Measurements from ENCODE around the gene ASTN1.

The ASTN1 gene

GRCh38 chr1:176939993-176940392 is 224.5 kb downstream of the ASTN1 start:
- Histone ChIP-seq H3K4me1 (ENCODE audit: insufficient read depth, low read length) (no peaks in the 10 kb centered on the region), H3K27me3 (ENCODE audit: control insufficient read depth in 1 of 2, insufficient read depth in 2 of 2, low read length in 2 of 2) (no peaks in the 10 kb centered on the region), H3K27ac (ENCODE audit: low read depth, low read length) (no peak overlapping the region), H3K9me3 (ENCODE audit: low read length) (no peaks in the 10 kb centered on the region), H3K36me3 (ENCODE audit: insufficient read depth, low read length) (no peaks in the 10 kb centered on the region), H3K9ac (ENCODE audit: low read length) (no peak overlapping the region), H3K4me3 (ENCODE audit: low read depth in 1 of 2, low read length in 2 of 2) (no peak overlapping the region)

- Histone ChIP-seq H3K9ac (ENCODE audit: low read length) (no peak overlapping the region), H3K4me1 (ENCODE audit: insufficient read depth, low read length) (no peaks in the 10 kb centered on the region), H3K36me3 (ENCODE audit: insufficient read depth, low read length) (no peaks in the 10 kb centered on the region), H3K9me3 (ENCODE audit: low read length) (no peaks in the 10 kb centered on the region), H3K27ac (ENCODE audit: low read depth, low read length) (no peak overlapping the region), H3K27me3 (ENCODE audit: control insufficient read depth in 1 of 2, insufficient read depth in 2 of 2, low read length in 2 of 2) (no peaks in the 10 kb centered on the region), H3K4me3 (ENCODE audit: low read depth in 1 of 2, low read length in 2 of 2) (no peak overlapping the region)
Observed at GRCh38 chr1:176938375-176938774, 226.1 kb downstream of the ASTN1 start.

GRCh38 chr1:176934370-176934769 is 230.1 kb downstream of the ASTN1 start:
- Histone ChIP-seq H3K9ac (ENCODE audit: low read length) (no peak overlapping the region), H3K9me3 (ENCODE audit: low read length) (no peaks in the 10 kb centered on the region), H3K27me3 (ENCODE audit: control insufficient read depth in 1 of 2, insufficient read depth in 2 of 2, low read length in 2 of 2) (no peaks in the 10 kb centered on the region), H3K36me3 (ENCODE audit: insufficient read depth, low read length) (no peaks in the 10 kb centered on the region), H3K27ac (ENCODE audit: low read depth, low read length) (no peak overlapping the region), H3K4me3 (ENCODE audit: low read depth in 1 of 2, low read length in 2 of 2) (no peak overlapping the region), H3K4me1 (ENCODE audit: insufficient read depth, low read length) (no peaks in the 10 kb centered on the region)

DNA sequence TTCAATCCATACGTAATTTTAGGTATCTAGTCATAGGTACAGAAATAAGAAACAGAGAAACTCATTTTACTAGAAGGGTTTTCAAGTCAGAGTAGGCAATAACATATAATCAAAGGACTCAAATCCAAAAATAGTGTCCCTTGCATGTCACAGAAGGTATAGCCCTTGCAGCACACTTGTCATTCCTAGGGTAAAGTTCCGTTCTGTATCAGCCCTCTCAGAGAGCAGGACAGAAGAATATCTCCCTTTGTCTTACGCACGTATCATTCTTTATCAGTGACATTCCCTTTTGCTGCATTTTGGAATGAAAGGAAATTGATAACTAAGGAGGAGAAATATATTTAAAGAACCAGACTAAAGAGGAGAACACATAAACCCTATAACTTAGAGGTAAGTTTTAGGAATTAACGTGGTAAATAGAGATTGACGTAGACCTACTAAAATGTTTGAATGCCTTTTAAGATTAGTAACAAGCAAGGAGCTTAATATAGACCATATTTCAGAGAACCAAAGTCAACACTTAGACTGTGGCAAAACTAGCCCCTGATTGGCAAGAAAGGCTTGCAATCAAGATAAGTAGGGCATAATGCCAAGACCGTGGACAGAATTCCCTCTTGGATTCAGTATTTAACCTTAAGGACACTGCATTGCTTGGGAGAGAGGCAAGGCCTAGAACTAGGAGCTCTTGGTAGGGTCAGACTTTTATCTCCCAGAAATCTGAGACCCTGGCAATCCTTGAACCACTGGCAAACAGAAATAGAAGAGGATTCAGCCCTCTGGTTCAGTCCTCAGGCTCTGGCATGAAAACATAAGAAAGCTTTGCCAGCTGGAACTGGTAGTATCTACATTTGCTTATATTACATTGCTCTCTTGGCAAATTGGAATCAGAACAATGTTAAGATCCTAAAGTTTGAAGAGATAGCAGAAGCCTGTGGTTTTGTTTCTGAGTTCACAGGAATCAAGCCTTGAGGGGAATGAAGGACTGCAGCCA is 232.1 kb downstream of the ASTN1 start:
- no peaks in the 10 kb centered on the region for H3K4me1 ChIP-seq (ENCODE audit: insufficient read depth, low read length)
- H3K9ac ChIP-seq (ENCODE audit: low read length) = no peak overlapping the region
- no peaks in the 10 kb centered on the region for H3K9me3 ChIP-seq (ENCODE audit: low read length)
- no peaks in the 10 kb centered on the region for H3K27me3 ChIP-seq (ENCODE audit: control insufficient read depth in 1 of 2, insufficient read depth in 2 of 2, low read length in 2 of 2)
- H3K4me3 ChIP-seq (ENCODE audit: low read depth in 1 of 2, low read length in 2 of 2) = no peak overlapping the region
- H3K36me3 ChIP-seq (ENCODE audit: insufficient read depth, low read length) = no peaks in the 10 kb centered on the region
- H3K27ac ChIP-seq (ENCODE audit: low read depth, low read length) = no peak overlapping the region

GRCh38 chr1:176931526-176931925 is 233.0 kb downstream of the ASTN1 start:
- Histone ChIP-seq H3K9ac (ENCODE audit: low read length) (no peak overlapping the region), H3K4me1 (ENCODE audit: insufficient read depth, low read length) (no peaks in the 10 kb centered on the region), H3K36me3 (ENCODE audit: insufficient read depth, low read length) (no peaks in the 10 kb centered on the region), H3K9me3 (ENCODE audit: low read length) (no peaks in the 10 kb centered on the region), H3K27me3 (ENCODE audit: control insufficient read depth in 1 of 2, insufficient read depth in 2 of 2, low read length in 2 of 2) (no peaks in the 10 kb centered on the region), H3K4me3 (ENCODE audit: low read depth in 1 of 2, low read length in 2 of 2) (no peak overlapping the region), H3K27ac (ENCODE audit: low read depth, low read length) (no peak overlapping the region)

DNA sequence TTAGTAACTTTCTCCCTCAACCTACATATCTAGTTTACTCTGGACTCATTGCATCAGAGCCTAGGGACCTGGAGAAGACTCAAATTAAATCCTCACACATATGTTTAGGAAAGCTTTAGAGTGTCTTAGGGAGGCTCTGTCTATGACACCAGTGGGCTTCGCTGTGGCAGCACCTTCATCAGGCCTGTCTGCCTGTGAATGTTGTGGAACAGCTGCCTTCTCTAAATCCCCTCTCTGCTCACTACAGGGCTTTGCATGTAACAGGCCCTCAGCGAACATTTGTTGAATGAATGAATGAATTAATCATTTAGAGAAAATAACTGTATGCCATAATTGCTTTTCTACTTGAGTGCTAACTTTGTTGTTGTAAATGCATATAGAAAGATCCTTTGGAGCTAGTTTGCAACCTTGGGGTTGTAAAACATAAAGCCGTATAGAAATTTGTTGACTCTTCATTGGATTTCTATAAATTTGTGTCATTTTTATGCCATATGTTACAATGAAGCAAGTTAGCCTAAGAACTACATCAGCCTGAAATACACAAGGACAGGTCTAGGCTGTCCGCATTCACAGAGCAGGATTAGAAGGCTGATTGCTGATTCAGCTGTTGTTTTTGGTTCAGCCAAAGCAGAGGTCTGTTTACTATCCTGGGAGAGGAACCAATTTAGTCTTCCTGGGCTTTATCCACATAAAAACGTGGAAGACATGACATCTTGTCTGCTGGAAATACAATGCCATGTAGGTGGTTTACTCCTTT is 238.0 kb downstream of the ASTN1 start:
- Histone ChIP-seq H3K9me3 (ENCODE audit: low read length) (no peaks in the 10 kb centered on the region), H3K4me1 (ENCODE audit: insufficient read depth, low read length) (no peaks in the 10 kb centered on the region), H3K4me3 (ENCODE audit: low read depth in 1 of 2, low read length in 2 of 2) (no peak overlapping the region), H3K36me3 (ENCODE audit: insufficient read depth, low read length) (no peaks in the 10 kb centered on the region), H3K9ac (ENCODE audit: low read length) (no peak overlapping the region), H3K27me3 (ENCODE audit: control insufficient read depth in 1 of 2, insufficient read depth in 2 of 2, low read length in 2 of 2) (no peaks in the 10 kb centered on the region), H3K27ac (ENCODE audit: low read depth, low read length) (no peak overlapping the region)

DNA sequence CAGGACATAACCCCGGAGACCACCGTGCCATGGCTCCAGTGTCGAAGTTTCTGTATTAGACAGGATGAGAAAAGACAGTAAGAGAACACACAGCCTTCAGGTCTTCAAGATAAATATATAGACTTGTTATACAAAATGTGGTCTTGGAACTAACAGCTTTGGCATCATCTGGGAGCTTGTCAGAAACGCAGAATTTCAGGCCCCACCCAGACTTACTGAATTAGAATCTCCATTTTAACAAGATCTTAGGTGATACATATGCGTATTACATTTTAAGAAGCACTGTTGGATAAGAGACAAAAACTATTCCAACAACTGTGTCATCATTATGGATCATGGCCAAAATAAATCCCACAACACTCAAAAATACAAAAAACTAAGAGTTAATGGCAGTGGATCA is 239.3 kb downstream of the ASTN1 start:
- H3K9me3 ChIP-seq (ENCODE audit: low read length) = no peaks in the 10 kb centered on the region
- H3K4me1 ChIP-seq (ENCODE audit: insufficient read depth, low read length) = no peaks in the 10 kb centered on the region
- H3K27me3 ChIP-seq (ENCODE audit: control insufficient read depth in 1 of 2, insufficient read depth in 2 of 2, low read length in 2 of 2) = no peaks in the 10 kb centered on the region
- no peak overlapping the region for H3K4me3 ChIP-seq (ENCODE audit: low read depth in 1 of 2, low read length in 2 of 2)
- no peaks in the 10 kb centered on the region for H3K36me3 ChIP-seq (ENCODE audit: insufficient read depth, low read length)
- no peak overlapping the region for H3K27ac ChIP-seq (ENCODE audit: low read depth, low read length)
- no peak overlapping the region for H3K9ac ChIP-seq (ENCODE audit: low read length)

DNA sequence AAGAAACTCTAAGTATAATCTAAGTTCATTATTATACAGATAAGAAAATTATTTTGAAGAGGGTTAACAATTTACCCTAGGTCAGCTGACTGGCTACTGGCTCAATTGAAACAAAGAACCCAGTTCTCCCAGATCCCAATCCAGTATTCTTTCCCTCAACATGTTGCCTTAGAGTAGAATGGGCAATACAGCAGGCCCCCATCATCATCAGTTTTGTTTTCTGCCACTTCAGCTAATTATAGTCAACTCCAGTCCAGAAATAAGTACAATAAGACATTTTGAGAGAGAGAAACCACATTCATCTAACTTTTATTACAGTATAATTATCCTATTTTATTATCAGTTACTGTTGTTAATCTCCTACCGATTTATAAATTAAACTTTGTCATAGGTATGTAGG is 241.2 kb downstream of the ASTN1 start:
- no peaks in the 10 kb centered on the region for H3K36me3 ChIP-seq (ENCODE audit: insufficient read depth, low read length)
- H3K27me3 ChIP-seq (ENCODE audit: control insufficient read depth in 1 of 2, insufficient read depth in 2 of 2, low read length in 2 of 2) = no peaks in the 10 kb centered on the region
- H3K27ac ChIP-seq (ENCODE audit: low read depth, low read length) = no peak overlapping the region
- no peak overlapping the region for H3K9ac ChIP-seq (ENCODE audit: low read length)
- H3K4me3 ChIP-seq (ENCODE audit: low read depth in 1 of 2, low read length in 2 of 2) = no peak overlapping the region
- no peaks in the 10 kb centered on the region for H3K4me1 ChIP-seq (ENCODE audit: insufficient read depth, low read length)
- H3K9me3 ChIP-seq (ENCODE audit: low read length) = no peaks in the 10 kb centered on the region

- no peaks in the 10 kb centered on the region for H3K9me3 ChIP-seq (ENCODE audit: low read length)
- no peak overlapping the region for H3K27ac ChIP-seq (ENCODE audit: low read depth, low read length)
- H3K27me3 ChIP-seq (ENCODE audit: control insufficient read depth in 1 of 2, insufficient read depth in 2 of 2, low read length in 2 of 2) = no peaks in the 10 kb centered on the region
- no peaks in the 10 kb centered on the region for H3K4me1 ChIP-seq (ENCODE audit: insufficient read depth, low read length)
- no peak overlapping the region for H3K4me3 ChIP-seq (ENCODE audit: low read depth in 1 of 2, low read length in 2 of 2)
- no peaks in the 10 kb centered on the region for H3K36me3 ChIP-seq (ENCODE audit: insufficient read depth, low read length)
- no peak overlapping the region for H3K9ac ChIP-seq (ENCODE audit: low read length)
Observed at GRCh38 chr1:176919386-176920378, 244.8 kb downstream of the ASTN1 start.

DNA sequence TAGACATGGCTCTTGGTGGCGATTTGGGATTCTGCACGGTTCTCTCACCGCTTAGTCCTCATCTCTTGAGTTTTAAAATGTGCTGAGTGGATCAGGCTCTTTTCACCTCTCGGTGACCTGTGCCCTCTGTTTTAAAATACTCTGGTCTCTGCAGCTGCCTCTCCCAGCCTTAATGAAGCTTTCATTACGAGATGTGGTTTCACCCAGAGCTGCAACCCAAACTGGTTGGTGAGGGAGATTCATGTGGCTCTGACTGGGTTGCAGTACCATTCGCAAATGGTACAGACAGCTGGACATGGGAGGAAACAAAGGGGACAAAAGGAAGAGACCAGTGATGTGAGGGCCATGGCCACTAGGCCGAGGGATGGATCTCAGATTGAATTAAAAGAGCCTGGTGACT is 258.9 kb downstream of the ASTN1 start:
- H3K9ac ChIP-seq (ENCODE audit: low read length) = no peak overlapping the region
- H3K36me3 ChIP-seq (ENCODE audit: insufficient read depth, low read length) = no peaks in the 10 kb centered on the region
- no peaks in the 10 kb centered on the region for H3K4me1 ChIP-seq (ENCODE audit: insufficient read depth, low read length)
- H3K4me3 ChIP-seq (ENCODE audit: low read depth in 1 of 2, low read length in 2 of 2) = no peak overlapping the region
- no peaks in the 10 kb centered on the region for H3K27me3 ChIP-seq (ENCODE audit: control insufficient read depth in 1 of 2, insufficient read depth in 2 of 2, low read length in 2 of 2)
- H3K27ac ChIP-seq (ENCODE audit: low read depth, low read length) = no peak overlapping the region
- no peaks in the 10 kb centered on the region for H3K9me3 ChIP-seq (ENCODE audit: low read length)

All from muscle layer of colon (tissue), 2 donors.